Transverse colon (tissue), 4 donors: ENCODE data around the gene ENOX1. TPM values are rescaled to one million over a fixed set of nuclear protein-coding genes. Genes with fewer than 3 reads are reported as not detected.

Experiments
- DNase-seq: peaks from one replicate; pipeline ENCODE4 v3.0.0-alpha.2; 2019
- H3K27ac ChIP-seq, 4 donors: fragments of 200-600 bp; sonication (generic); 2 replicates each; pipeline ENCODE4 v1.5.1; 2016 to 2018; ENCODE audit warnings: inconsistent platforms in 4 of 4
- H3K27me3 ChIP-seq: fragments of 200-600 bp; sonication (generic); 2 replicates; pipeline ENCODE4 v1.5.1; 2017; ENCODE audit warnings: inconsistent platforms
- H3K36me3 ChIP-seq, 4 donors: fragments of 200-600 bp; sonication (generic); 2 replicates each; pipeline ENCODE4 v1.5.1; 2017 to 2019; ENCODE audit warnings: inconsistent platforms in 4 of 4
- H3K4me1 ChIP-seq, 4 donors: fragments of 200-600 bp; sonication (generic); 2 replicates each; pipeline ENCODE4 v1.5.1; 2017 to 2020; ENCODE audit warnings: inconsistent platforms in 4 of 4
- H3K4me3 ChIP-seq, 4 donors: fragments of 200-600 bp; sonication (generic); 1 replicate in 1 of 4; 2 replicates in 3 of 4; pipeline versions ENCODE4 v1.5.1 to v1.6.1; 2017 to 2019; ENCODE audit warnings: inconsistent platforms in 4 of 4
- H3K9me3 ChIP-seq, 2 donors: fragments of 200-600 bp; sonication (generic); 2 replicates each; pipeline ENCODE4 v1.5.1; 2017 to 2019; ENCODE audit warnings: inconsistent platforms in 2 of 2
- CTCF ChIP-seq, 5 experiments: fragments of 200-600 bp in 3 of 5; fragments of 450-650 bp in 2 of 5; sonication (generic) in 3 of 5; IDR thresholded peaks; 1 replicate in 2 of 5; 2 replicates in 3 of 5; pipeline ENCODE4 v1.5.1; 2016 to 2017; ENCODE audit warnings: antibody characterized with exemption in 5 of 5, inconsistent platforms in 3 of 5, mild to moderate bottlenecking in 2 of 5, moderate library complexity in 1 of 5
- EP300 ChIP-seq: sonication (generic); formaldehyde crosslinking; IDR thresholded peaks from one replicate; pipeline ENCODE4 v1.6.1; 2017; ENCODE audit warnings: antibody characterized with exemption, low read depth
- POLR2A ChIP-seq: fragments of 450-650 bp; IDR thresholded peaks from one replicate; pipeline ENCODE4 v1.6.1; 2016; ENCODE audit warnings: antibody characterized with exemption, mild to moderate bottlenecking, moderate library complexity
- POLR2AphosphoS5 ChIP-seq, 3 donors: sonication (generic); formaldehyde crosslinking; IDR thresholded peaks; one replicate each; pipeline ENCODE4 v1.6.1; 2016; ENCODE audit warnings: antibody characterized with exemption in 3 of 3
- WGBS, 2 donors: methylation state at CpG; one replicate each; pipeline ENCODE4 v1.1.5; 2018; ENCODE audit warnings: low coverage in 1 of 2; 5-methylcytosine and 5-hydroxymethylcytosine counted together
- in situ Hi-C, 4 donors: fragments of 200-750 bp; cut with MboI; loops; one replicate each; pipeline versions ENCODE4 v1.15.0 to v1.15.1; 2017; ENCODE audit warnings: low sequenced_read_pairs in 3 of 4, low pct_ligation_motif_present in 1 of 4, low pct_unique_long_range_greater_than_20kb in 1 of 4
- intact Hi-C: fragments of 100-400 bp; cut with DNase I; formaldehyde crosslinking; loops from one replicate; pipeline ENCODE4 v1.15.1; 2023; ENCODE audit warnings: low total_unique reads
- total RNA-seq, 4 donors: library from RNA; depleted of rRNA; stranded (reverse); fragments of >200 nt; gene quantifications; one replicate each; pipeline ENCODE4 v1.1.0, GENCODE V29; 2016

ENOX1 gene
- total RNA-seq, 4 donors from 2014 or later, result 1.5 to 6.4 (median 2.2) TPM

GRCh38 chr13:43431841-43432240, 354.9 kb downstream of the ENOX1 start:
- DNase-seq, result no peak
- in situ Hi-C loops (no loop called here), intact Hi-C loops (no loop called here)
- no peak for TF ChIP-seq CTCF (IDR thresholded peaks at IDR 0.05)
- no peak for TF ChIP-seq POLR2A
- TF ChIP-seq POLR2AphosphoS5 (IDR thresholded peaks at IDR 0.05), result no peak
- no peak for TF ChIP-seq EP300
- no peak overlapping the region for H3K27ac ChIP-seq
- no peaks in the 10 kb centered on the region for H3K36me3 ChIP-seq
- peaks cover 0 to under 1% (median 0%) of the 10 kb centered on the region in 4 donors for H3K4me1 ChIP-seq
- H3K9me3 ChIP-seq, result no peaks in the 10 kb centered on the region
- no peaks in the 10 kb centered on the region for H3K27me3 ChIP-seq
- no peak overlapping the region for H3K4me3 ChIP-seq
- 69 to 81% methylated on average over 2 to 8 of the region's 8 CpGs for WGBS, 2 donors

- H3K27me3 ChIP-seq, result no peaks in the 10 kb centered on the region
- no peak overlapping the region for H3K4me3 ChIP-seq
- in situ Hi-C loops (no loop called here), intact Hi-C loops (no loop called here)
- peaks cover 0 to 6% (median 0%) of the 10 kb centered on the region in 4 donors for H3K4me1 ChIP-seq
- no peaks in the 10 kb centered on the region for H3K9me3 ChIP-seq
- whole genome bisulfite sequencing, 2 donors, result 77 to 79% methylated on average over 4 of the region's 4 CpGs
- H3K36me3 ChIP-seq, result no peaks in the 10 kb centered on the region
- no peak for DNase-seq
- TF ChIP-seq POLR2A, result no peak
- no peak for TF ChIP-seq POLR2AphosphoS5 (IDR thresholded peaks at IDR 0.05)
- TF ChIP-seq EP300, result no peak
- no peak overlapping the region for H3K27ac ChIP-seq
Observed at GRCh38 chr13:43431290-43431716, 355.5 kb downstream of the ENOX1 start.

GRCh38 chr13:43428545-43429296, 358.1 kb downstream of the ENOX1 start:
- peaks cover 0 to 9% (median 0%) of the 10 kb centered on the region in 4 donors for H3K4me1 ChIP-seq
- no peak overlapping the region for H3K27ac ChIP-seq
- in situ Hi-C loops, result no loop called here
- no peaks in the 10 kb centered on the region for H3K27me3 ChIP-seq
- no peaks in the 10 kb centered on the region for H3K9me3 ChIP-seq
- 63 to 79% methylated on average over 4 to 8 of the region's 8 CpGs for WGBS, 2 donors
- TF ChIP-seq CTCF (IDR thresholded peaks at IDR 0.05) (no peak), POLR2AphosphoS5 (IDR thresholded peaks at IDR 0.05) (no peak), EP300 (no peak), POLR2A (no peak)
- no peak overlapping the region for H3K4me3 ChIP-seq
- H3K36me3 ChIP-seq, result no peaks in the 10 kb centered on the region
- intact Hi-C loops, result no loop called here
- DNase-seq, result no peak

GRCh38 chr13:43426355-43426754, 360.4 kb downstream of the ENOX1 start:
- no peak overlapping the region for H3K27ac ChIP-seq
- no peaks in the 10 kb centered on the region for H3K36me3 ChIP-seq
- whole genome bisulfite sequencing, 2 donors, result 41 to 46% methylated on average over 4 of the region's 4 CpGs
- no peaks in the 10 kb centered on the region for H3K27me3 ChIP-seq
- no peaks in the 10 kb centered on the region for H3K9me3 ChIP-seq
- in situ Hi-C loops (no loop called here), intact Hi-C loops (no loop called here)
- H3K4me3 ChIP-seq, result no peak overlapping the region
- no peak for DNase-seq
- TF ChIP-seq EP300 (no peak), POLR2AphosphoS5 (IDR thresholded peaks at IDR 0.05) (no peak), CTCF (IDR thresholded peaks at IDR 0.05) (no peak), POLR2A (no peak)
- H3K4me1 ChIP-seq, result peaks cover 0 to 9% (median 0%) of the 10 kb centered on the region in 4 donors
